Nephron progenitor cell (in vitro differentiated cells): ENCODE data around the gene OR52H1.

ENCODE experiments used
- DNase-seq: peaks from one replicate; pipeline ENCODE4 v3.0.0; 2021
- H3K27ac Mint-ChIP-seq: 2 replicates; pipeline ENCODE4 v1.8.0; 2021; ENCODE audit warnings: mild to moderate bottlenecking, moderate library complexity, mixed read lengths
- H3K27me3 Mint-ChIP-seq: 2 replicates; pipeline ENCODE4 v1.8.0; 2021; ENCODE audit warnings: mild to moderate bottlenecking, low read depth, mixed read lengths; ENCODE audit not compliant: poor library complexity
- H3K36me3 Mint-ChIP-seq: 2 replicates; pipeline ENCODE4 v1.8.0; 2021; ENCODE audit warnings: low read depth, mixed read lengths
- H3K4me1 Mint-ChIP-seq: 2 replicates; pipeline ENCODE4 v1.8.0; 2021; ENCODE audit warnings: mixed read lengths
- H3K4me3 Mint-ChIP-seq: 2 replicates; pipeline ENCODE4 v1.8.0; 2021; ENCODE audit warnings: mild to moderate bottlenecking, moderate library complexity, mixed read lengths
- H3K9me3 Mint-ChIP-seq: 2 replicates; pipeline ENCODE4 v1.8.0; 2021; ENCODE audit warnings: mild to moderate bottlenecking, moderate library complexity, mixed read lengths
- CTCF ChIP-seq: fragments of 200-600 bp; sonication (generic); IDR thresholded peaks from 2 replicates; pipeline ENCODE4 v1.5.0; 2021; ENCODE audit warnings: antibody characterized with exemption

OR52H1 gene

GRCh38 chr11:5581014-5581413, 32.7 kb upstream of the OR52H1 start:
- Mint-ChIP-seq H3K4me1 (no peaks in the 10 kb centered on the region), H3K27me3 (no peaks in the 10 kb centered on the region)

GRCh38 chr11:5580577-5580976, 32.2 kb upstream of the OR52H1 start, which contains the start of gene OR52B6:
Gene OR52B6, plus strand, starts transcription at chr11:5580877. Its CDS starts 0 bp downstream, at chr11:5580877.
- no peak for TF ChIP-seq CTCF
- no peaks in the 10 kb centered on the region for H3K36me3 Mint-ChIP-seq
- H3K9me3 Mint-ChIP-seq: no peaks in the 10 kb centered on the region
- H3K27me3 Mint-ChIP-seq: no peaks in the 10 kb centered on the region
- H3K4me1 Mint-ChIP-seq: no peaks in the 10 kb centered on the region
- no peak for DNase-seq
- H3K27ac Mint-ChIP-seq: no peak within 1 kb of the TSS
- no peak within 1 kb of the TSS for H3K4me3 Mint-ChIP-seq

More at GRCh38 chr11:5581014-5581413, 32.7 kb upstream of the OR52H1 start:
- no peak for DNase-seq
- H3K36me3 Mint-ChIP-seq: no peaks in the 10 kb centered on the region
- H3K27ac Mint-ChIP-seq: no peak overlapping the region
- no peak overlapping the region for H3K4me3 Mint-ChIP-seq
- no peak for TF ChIP-seq CTCF
- no peaks in the 10 kb centered on the region for H3K9me3 Mint-ChIP-seq

- TF ChIP-seq CTCF: no peak
- H3K9me3 Mint-ChIP-seq: no peaks in the 10 kb centered on the region
- no peaks in the 10 kb centered on the region for H3K36me3 Mint-ChIP-seq
- H3K4me1 Mint-ChIP-seq: no peaks in the 10 kb centered on the region
- no peak for DNase-seq
- H3K4me3 Mint-ChIP-seq: no peak overlapping the region
- H3K27me3 Mint-ChIP-seq: no peaks in the 10 kb centered on the region
- H3K27ac Mint-ChIP-seq: no peak overlapping the region
These were observed 28.8 kb upstream of the OR52H1 start for GRCh38 chr11:5577101-5577500.

- Mint-ChIP-seq H3K4me3 (no peak overlapping the region), H3K4me1 (no peaks in the 10 kb centered on the region), H3K27me3 (no peaks in the 10 kb centered on the region), H3K27ac (no peak overlapping the region), H3K9me3 (no peaks in the 10 kb centered on the region), H3K36me3 (no peaks in the 10 kb centered on the region)
- no peak for TF ChIP-seq CTCF
- DNase-seq: no peak
These were observed 26.8 kb upstream of the OR52H1 start for GRCh38 chr11:5575152-5575551.

- Mint-ChIP-seq H3K36me3 (no peaks in the 10 kb centered on the region), H3K27me3 (no peaks in the 10 kb centered on the region), H3K9me3 (no peaks in the 10 kb centered on the region), H3K4me3 (no peak overlapping the region), H3K4me1 (no peaks in the 10 kb centered on the region), H3K27ac (no peak overlapping the region)
- no peak for DNase-seq
- TF ChIP-seq CTCF: no peak
These were observed 26.3 kb upstream of the OR52H1 start for GRCh38 chr11:5574654-5575053.

GRCh38 chr11:5564259-5565019, 16.1 kb upstream of the OR52H1 start:
- Mint-ChIP-seq H3K4me1 (no peaks in the 10 kb centered on the region), H3K4me3 (no peak overlapping the region), H3K36me3 (no peaks in the 10 kb centered on the region), H3K9me3 (no peaks in the 10 kb centered on the region), H3K27me3 (peaks cover 4% of the 10 kb centered on the region), H3K27ac (no peak overlapping the region)
- no peak for TF ChIP-seq CTCF
- DNase-seq: no peak
